CD4-positive, alpha-beta T cell (primary cell): ENCODE measurements around the gene MSMB. TPM values are rescaled to one million over a fixed set of nuclear protein-coding genes. Genes with fewer than 3 reads are reported as not detected.

Source experiments
- ATAC-seq: fragments of 200-7000 bp; cut with Tn5 transposase; one replicate; pipeline ENCODE4 v1.10.0; 2022; ENCODE audit warnings: mild to moderate bottlenecking; ENCODE audit not compliant: poor library complexity
- CTCF ChIA-PET: fragments of 350-600 bp; sonication (Branson Sonifier 250); formaldehyde crosslinking; loops from one replicate; lab custom pipeline; 2021; ENCODE audit warnings: antibody characterized with exemption, inconsistent platforms; lab: Charles Lee
- POLR2A ChIA-PET: fragments of 350-600 bp; sonication (Branson Sonifier 250); formaldehyde crosslinking; loops from one replicate; lab custom pipeline; 2021; ENCODE audit warnings: antibody characterized with exemption, inconsistent platforms; lab: Charles Lee
- DNase-seq, 14 experiments: peaks; one replicate each; pipeline ENCODE4 v3.0.0-alpha.2; 2013 to 2020; ENCODE audit warnings: mixed read lengths in 2 of 14
- H3K27ac ChIP-seq, 2 donors: one replicate each; pipeline versions ENCODE4 v1.5.1 to v1.7.0; 2013; ENCODE audit warnings: low read length in 2 of 2, low read depth in 1 of 2, mild to moderate bottlenecking in 1 of 2
- H3K27me3 ChIP-seq, 2 experiments: 1 replicate in 1 of 2; 2 replicates in 1 of 2; pipeline versions ENCODE4 v1.6.1 to v1.7.0; 2013; ENCODE audit warnings: low read length in 2 of 2, control low read depth in 1 of 2, mild to moderate bottlenecking in 1 of 2, moderate library complexity in 1 of 2; ENCODE audit not compliant: insufficient read depth in 2 of 2, control insufficient read depth in 1 of 2
- H3K36me3 ChIP-seq: one replicate; pipeline ENCODE4 v1.6.1; 2013; ENCODE audit warnings: low read length, control low read depth; ENCODE audit not compliant: insufficient read depth
- H3K4me1 ChIP-seq: one replicate; pipeline ENCODE4 v1.6.1; 2013; ENCODE audit warnings: low read length, control low read depth; ENCODE audit not compliant: insufficient read depth
- H3K4me3 ChIP-seq: one replicate; pipeline ENCODE4 v1.5.1; 2013; ENCODE audit warnings: mild to moderate bottlenecking, low read length, moderate library complexity
- H3K9me3 ChIP-seq, 2 experiments: 1 replicate in 1 of 2; 2 replicates in 1 of 2; pipeline versions ENCODE4 v1.6.1 to v1.7.0; 2013; ENCODE audit warnings: low read length in 2 of 2, mild to moderate bottlenecking in 2 of 2, control low read depth in 1 of 2, moderate library complexity in 1 of 2; ENCODE audit not compliant: control insufficient read depth in 1 of 2, insufficient read depth in 1 of 2
- H3K27ac Mint-ChIP-seq: one replicate; pipeline ENCODE4 v1.8.0; 2020; ENCODE audit warnings: mixed read lengths
- H3K27me3 Mint-ChIP-seq: one replicate; pipeline ENCODE4 v1.8.0; 2021; ENCODE audit warnings: mixed read lengths
- H3K36me3 Mint-ChIP-seq: one replicate; pipeline ENCODE4 v1.8.0; 2021; ENCODE audit warnings: low read depth, mixed read lengths
- H3K4me1 Mint-ChIP-seq: one replicate; pipeline ENCODE4 v1.8.0; 2021; ENCODE audit warnings: low read depth, mixed read lengths
- H3K4me3 Mint-ChIP-seq: one replicate; pipeline ENCODE4 v1.8.0; 2020; ENCODE audit warnings: mild to moderate bottlenecking, mixed read lengths
- H3K9me3 Mint-ChIP-seq: one replicate; pipeline ENCODE4 v1.8.0; 2020; ENCODE audit warnings: mixed read lengths
- intact Hi-C, 2 experiments: fragments of 100-400 bp; cut with DNase I in 1 of 2; cut with micrococcal nuclease in 1 of 2; formaldehyde crosslinking; loops; one replicate each; pipeline versions ENCODE4 v1.15.1 to v1.9.0; 2023 to 2025; cut with DNase I, micrococcal nuclease
- total RNA-seq, 174 experiments: library from RNA in 2 of 174; stranded (reverse) in 2 of 174; gene quantifications; one replicate each; pipeline ENCODE4 v1.2.3 and lab custom pipeline; 2021 to 2026
- TF ChIP-seq, protein P1 (sequence below): fragments of 200-600 bp; IDR thresholded peaks from one replicate; pipeline ENCODE4 v1.8.0; 2022; ENCODE audit warnings: antibody characterized with exemption, mild to moderate bottlenecking

The MSMB gene
- total RNA-seq, 2 experiments from 2014 or later = not detected

DNA sequence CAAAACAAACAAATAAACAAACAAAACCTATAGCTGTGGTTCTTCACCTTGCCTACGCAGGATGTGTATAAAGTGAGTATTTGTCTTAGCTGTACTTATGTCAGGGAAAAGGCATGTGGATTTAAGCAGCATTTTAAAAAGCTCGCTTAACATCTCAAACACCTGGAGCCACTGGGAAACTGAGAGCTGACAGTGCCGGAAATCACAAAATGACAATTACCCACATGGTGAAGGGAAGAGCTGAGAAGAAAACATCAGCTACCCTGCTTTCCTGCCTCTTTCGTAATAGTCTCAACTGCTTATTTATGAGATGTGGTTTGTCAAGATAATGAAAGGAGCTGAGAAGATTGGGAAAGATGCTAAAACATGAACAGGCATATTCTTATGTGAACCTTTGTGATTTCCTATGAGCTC is 31.1 kb upstream of the MSMB start:
- H3K4me1 Mint-ChIP-seq = peaks cover 49% of the 10 kb centered on the region
- intact Hi-C loops = no loop called here
- H3K27me3 ChIP-seq = no peaks in the 10 kb centered on the region
- H3K4me1 ChIP-seq = peaks cover 21% of the 10 kb centered on the region
- peak in 2 of 14 experiments; percentile 23 to 48 for DNase-seq
- H3K9me3 ChIP-seq = peaks cover 0 to 3% of the 10 kb centered on the region in 2 experiments
- peak overlapping the region; percentile 72 for H3K27ac Mint-ChIP-seq
- peak; percentile 39 for ATAC-seq
- POLR2A ChIA-PET = interaction anchor here (0.8 to 2.6 kb wide), 4 partner anchors 8 to 18 kb away, joined by 3 to 26 read pairs (median 3); no protein-coding TSS in a partner anchor
- H3K36me3 ChIP-seq = no peaks in the 10 kb centered on the region
- H3K9me3 Mint-ChIP-seq = no peaks in the 10 kb centered on the region
- CTCF ChIA-PET = no interaction called here
- peak overlapping the region in 1 of 2 donors; percentile 64 for H3K27ac ChIP-seq
- H3K27me3 Mint-ChIP-seq = no peaks in the 10 kb centered on the region
- TF ChIP-seq, protein P1, sequence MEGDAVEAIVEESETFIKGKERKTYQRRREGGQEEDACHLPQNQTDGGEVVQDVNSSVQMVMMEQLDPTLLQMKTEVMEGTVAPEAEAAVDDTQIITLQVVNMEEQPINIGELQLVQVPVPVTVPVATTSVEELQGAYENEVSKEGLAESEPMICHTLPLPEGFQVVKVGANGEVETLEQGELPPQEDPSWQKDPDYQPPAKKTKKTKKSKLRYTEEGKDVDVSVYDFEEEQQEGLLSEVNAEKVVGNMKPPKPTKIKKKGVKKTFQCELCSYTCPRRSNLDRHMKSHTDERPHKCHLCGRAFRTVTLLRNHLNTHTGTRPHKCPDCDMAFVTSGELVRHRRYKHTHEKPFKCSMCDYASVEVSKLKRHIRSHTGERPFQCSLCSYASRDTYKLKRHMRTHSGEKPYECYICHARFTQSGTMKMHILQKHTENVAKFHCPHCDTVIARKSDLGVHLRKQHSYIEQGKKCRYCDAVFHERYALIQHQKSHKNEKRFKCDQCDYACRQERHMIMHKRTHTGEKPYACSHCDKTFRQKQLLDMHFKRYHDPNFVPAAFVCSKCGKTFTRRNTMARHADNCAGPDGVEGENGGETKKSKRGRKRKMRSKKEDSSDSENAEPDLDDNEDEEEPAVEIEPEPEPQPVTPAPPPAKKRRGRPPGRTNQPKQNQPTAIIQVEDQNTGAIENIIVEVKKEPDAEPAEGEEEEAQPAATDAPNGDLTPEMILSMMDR = no peak
- H3K4me3 Mint-ChIP-seq = peak overlapping the region; percentile 12
- H3K36me3 Mint-ChIP-seq = no peaks in the 10 kb centered on the region
- no peak overlapping the region for H3K4me3 ChIP-seq

- Histone ChIP-seq H3K27me3 (no peaks in the 10 kb centered on the region), H3K4me1 (peaks cover 18% of the 10 kb centered on the region), H3K27ac (no peak overlapping the region), H3K4me3 (no peak overlapping the region), H3K36me3 (no peaks in the 10 kb centered on the region), H3K9me3 (peaks cover 0 to 3% of the 10 kb centered on the region in 2 experiments)
- ChIA-PET POLR2A (interaction anchor here (2.6 kb wide), 1 partner anchor 15 kb away, joined by 26 read pairs; no protein-coding TSS in a partner anchor), CTCF (interaction anchor here (0.6 kb wide), 1 partner anchor 125 kb away, joined by 3 read pairs; no protein-coding TSS in a partner anchor)
- Mint-ChIP-seq H3K36me3 (no peaks in the 10 kb centered on the region), H3K27ac (peak overlapping the region; percentile 27), H3K9me3 (no peaks in the 10 kb centered on the region), H3K4me1 (peaks cover 36% of the 10 kb centered on the region), H3K27me3 (no peaks in the 10 kb centered on the region), H3K4me3 (no peak overlapping the region)
- TF ChIP-seq, protein P1 = no peak
- ATAC-seq (no peak), DNase-seq (no peak)
- intact Hi-C loops = no loop called here
Observed at GRCh38 chr10:46075869-46076268, 29.8 kb upstream of the MSMB start.

GRCh38 chr10:46074196-46074946 is 28.3 kb upstream of the MSMB start:
- intact Hi-C loops = no loop called here
- H3K4me1 ChIP-seq = peaks cover 14% of the 10 kb centered on the region
- H3K9me3 ChIP-seq = peaks cover 0 to 3% of the 10 kb centered on the region in 2 experiments
- H3K4me1 Mint-ChIP-seq = peaks cover 33% of the 10 kb centered on the region
- DNase-seq (no peak), ATAC-seq (no peak)
- H3K27ac Mint-ChIP-seq = no peak overlapping the region
- POLR2A ChIA-PET = no interaction called here
- H3K36me3 Mint-ChIP-seq = no peaks in the 10 kb centered on the region
- TF ChIP-seq, protein P1 = no peak
- no peaks in the 10 kb centered on the region for H3K27me3 Mint-ChIP-seq
- H3K4me3 Mint-ChIP-seq = no peak overlapping the region
- no peaks in the 10 kb centered on the region for H3K9me3 Mint-ChIP-seq
- H3K36me3 ChIP-seq = no peaks in the 10 kb centered on the region
- no peak overlapping the region for H3K27ac ChIP-seq
- H3K27me3 ChIP-seq = no peaks in the 10 kb centered on the region
- CTCF ChIA-PET = no interaction called here
- no peak overlapping the region for H3K4me3 ChIP-seq
